ENCODE results near the gene UCN.

DNA sequence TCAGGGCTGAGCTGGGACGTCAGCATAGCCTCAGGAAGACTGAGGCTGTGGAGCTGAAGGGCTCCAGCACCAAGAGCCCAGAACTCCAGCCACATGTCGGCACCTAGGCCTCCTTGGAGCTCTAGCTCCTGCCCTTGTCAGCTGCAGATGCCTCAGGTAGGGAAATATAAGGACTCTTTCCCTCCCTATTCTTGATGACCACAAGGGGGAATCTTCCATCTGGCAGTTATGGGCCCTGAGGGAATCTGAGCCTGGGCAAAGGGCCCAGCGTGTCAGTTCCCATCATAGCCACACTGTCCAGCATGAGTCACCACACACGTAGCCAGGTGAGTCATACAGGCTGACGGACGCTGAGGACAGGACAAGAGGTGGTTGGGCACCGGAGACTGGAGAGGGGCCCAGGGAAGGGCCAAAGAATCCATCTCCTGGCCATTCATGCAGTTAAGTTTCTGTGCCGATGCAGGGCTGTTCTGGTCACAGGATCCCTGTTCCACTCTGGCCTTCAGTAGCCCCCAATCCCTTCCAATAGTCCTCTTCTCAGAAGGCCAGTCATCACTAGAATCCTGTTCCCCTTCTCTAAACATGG, 12.8 kb upstream of the UCN start:
- TF ChIP-seq, protein P1, sequence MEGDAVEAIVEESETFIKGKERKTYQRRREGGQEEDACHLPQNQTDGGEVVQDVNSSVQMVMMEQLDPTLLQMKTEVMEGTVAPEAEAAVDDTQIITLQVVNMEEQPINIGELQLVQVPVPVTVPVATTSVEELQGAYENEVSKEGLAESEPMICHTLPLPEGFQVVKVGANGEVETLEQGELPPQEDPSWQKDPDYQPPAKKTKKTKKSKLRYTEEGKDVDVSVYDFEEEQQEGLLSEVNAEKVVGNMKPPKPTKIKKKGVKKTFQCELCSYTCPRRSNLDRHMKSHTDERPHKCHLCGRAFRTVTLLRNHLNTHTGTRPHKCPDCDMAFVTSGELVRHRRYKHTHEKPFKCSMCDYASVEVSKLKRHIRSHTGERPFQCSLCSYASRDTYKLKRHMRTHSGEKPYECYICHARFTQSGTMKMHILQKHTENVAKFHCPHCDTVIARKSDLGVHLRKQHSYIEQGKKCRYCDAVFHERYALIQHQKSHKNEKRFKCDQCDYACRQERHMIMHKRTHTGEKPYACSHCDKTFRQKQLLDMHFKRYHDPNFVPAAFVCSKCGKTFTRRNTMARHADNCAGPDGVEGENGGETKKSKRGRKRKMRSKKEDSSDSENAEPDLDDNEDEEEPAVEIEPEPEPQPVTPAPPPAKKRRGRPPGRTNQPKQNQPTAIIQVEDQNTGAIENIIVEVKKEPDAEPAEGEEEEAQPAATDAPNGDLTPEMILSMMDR (IDR thresholded peaks at IDR 0.05), result no peak
- TF ChIP-seq EZH2 (IDR thresholded peaks at IDR 0.05; ENCODE audit: borderline replicate concordance, insufficient read depth, low read depth, low read length, poor library complexity, severe bottlenecking), result no peak
